ENCODE results near the gene POFUT1.

The POFUT1 gene

GRCh38 chr20:32285621-32286371 is 78.1 kb downstream of the POFUT1 start:
- WGBS = 80% methylated on average over 3 of the region's 4 CpGs
- H3K4me1 ChIP-seq (ENCODE audit: insufficient read depth, low read length) = no peaks in the 10 kb centered on the region
- no peaks in the 10 kb centered on the region for H3K27me3 ChIP-seq (ENCODE audit: insufficient read depth, low read length)
- H3K9me3 ChIP-seq (ENCODE audit: insufficient read depth, low read depth, low read length) = no peaks in the 10 kb centered on the region
- H3K27ac ChIP-seq (ENCODE audit: low read depth, low read length) = no peak overlapping the region
- peaks cover 8% of the 10 kb centered on the region; the same call in 1 of the 2 replicates for H3K36me3 ChIP-seq (ENCODE audit: insufficient read depth, low read length)
- H3K4me3 ChIP-seq (ENCODE audit: low read length) = no peak overlapping the region
- H3K9ac ChIP-seq (ENCODE audit: low read depth, low read length) = no peak overlapping the region

GRCh38 chr20:32287231-32287638 is 79.6 kb downstream of the POFUT1 start:
- H3K27me3 ChIP-seq (ENCODE audit: insufficient read depth, low read length) = no peaks in the 10 kb centered on the region
- no peak overlapping the region for H3K9ac ChIP-seq (ENCODE audit: low read depth, low read length)
- WGBS = 93% methylated on average over 6 of the region's 6 CpGs
- H3K9me3 ChIP-seq (ENCODE audit: insufficient read depth, low read depth, low read length) = no peaks in the 10 kb centered on the region
- no peak overlapping the region for H3K27ac ChIP-seq (ENCODE audit: low read depth, low read length)
- no peak overlapping the region for H3K4me3 ChIP-seq (ENCODE audit: low read length)
- no peaks in the 10 kb centered on the region for H3K4me1 ChIP-seq (ENCODE audit: insufficient read depth, low read length)
- peaks cover 4% of the 10 kb centered on the region; the same call in 1 of the 2 replicates for H3K36me3 ChIP-seq (ENCODE audit: insufficient read depth, low read length)
